AG04449 (cell line): Measurements from ENCODE around the gene ZBTB46.

Experiments used
- CTCF ChIA-PET: fragments of 350-600 bp; formaldehyde crosslinking; extraction: SDS; loops from one replicate; lab custom pipeline; 2021; ENCODE audit warnings: antibody characterized with exemption; lab: Yijun Ruan, JAX
- POLR2A ChIA-PET: fragments of 400-600, 350-600 bp; formaldehyde crosslinking; extraction: SDS; loops from one replicate; lab custom pipeline; 2020; ENCODE audit warnings: antibody characterized with exemption, inconsistent platforms; lab: Yijun Ruan, JAX
- DNase-seq: peaks from one replicate; pipeline ENCODE4 v3.0.0-alpha.2; 2010; ENCODE audit warnings: low read depth, low spot score
- H3K4me3 ChIP-seq: 2 replicates; pipeline ENCODE4 v1.5.1; 2011; ENCODE audit warnings: low read depth, mild to moderate bottlenecking, control low read depth, low read length
- CTCF ChIP-seq: IDR thresholded peaks from one replicate; pipeline ENCODE4 v1.5.1; 2011; ENCODE audit warnings: mild to moderate bottlenecking, moderate library complexity, low read length, control low read depth, inconsistent platforms; ENCODE audit not compliant: insufficient read depth; ENCODE audit errors: missing control alignments

ZBTB46 gene

GRCh38 chr20:63809856-63810255 is 21.2 kb downstream of the ZBTB46 start:
- no peak overlapping the region for H3K4me3 ChIP-seq
- TF ChIP-seq CTCF = no peak
- no peak for DNase-seq
- ChIA-PET CTCF (interaction anchor here (0.8 to 1.3 kb wide), 3 partner anchors 14 to 23 kb away, joined by 3 to 4 read pairs (median 4); no protein-coding TSS in a partner anchor), POLR2A (no interaction called here)

GRCh38 chr20:63808964-63809674 is 21.9 kb downstream of the ZBTB46 start:
- CTCF ChIA-PET = interaction anchor here (1.3 kb wide), 1 partner anchor 23 kb away, joined by 4 read pairs; no protein-coding TSS in a partner anchor
- no peak for TF ChIP-seq CTCF
- POLR2A ChIA-PET = no interaction called here
- DNase-seq = no peak
- H3K4me3 ChIP-seq = no peak overlapping the region

- TF ChIP-seq CTCF = no peak
- CTCF ChIA-PET = interaction anchor here (1.0 to 1.6 kb wide), 2 partner anchors 11 to 13 kb away, joined by 3 read pairs; no protein-coding TSS in a partner anchor
Observed at GRCh38 chr20:63808145-63808724, 22.8 kb downstream of the ZBTB46 start.

GRCh38 chr20:63807654-63808053 is 23.4 kb downstream of the ZBTB46 start:
- DNase-seq = no peak
- CTCF ChIA-PET = interaction anchor here (1.0 to 1.6 kb wide), 2 partner anchors 11 to 13 kb away, joined by 3 read pairs; no protein-coding TSS in a partner anchor
- POLR2A ChIA-PET = no interaction called here
- TF ChIP-seq CTCF = no peak
- H3K4me3 ChIP-seq = no peak overlapping the region

More at GRCh38 chr20:63808145-63808724, 22.8 kb downstream of the ZBTB46 start:
- H3K4me3 ChIP-seq = no peak overlapping the region
- POLR2A ChIA-PET = no interaction called here
- DNase-seq = no peak

DNA sequence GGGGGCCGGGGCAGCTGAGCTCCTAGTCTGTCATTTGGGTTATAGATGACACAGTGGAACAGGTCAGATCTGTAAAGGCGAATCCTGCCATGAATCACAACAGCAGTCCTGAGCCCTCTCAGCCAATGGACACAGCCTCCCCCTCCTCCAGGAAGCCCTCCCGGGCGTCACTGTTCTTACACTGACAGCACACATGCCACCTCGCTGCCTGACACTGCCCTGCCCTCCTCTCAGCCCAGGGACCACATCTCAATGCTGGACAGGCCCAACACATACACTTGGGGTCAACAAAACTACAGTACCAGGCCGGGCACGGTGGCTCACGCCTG is 26.8 kb downstream of the ZBTB46 start:
- CTCF ChIA-PET = interaction anchor here (1.0 to 1.6 kb wide), 2 partner anchors 8 to 13 kb away, joined by 3 read pairs; no protein-coding TSS in a partner anchor
- POLR2A ChIA-PET = no interaction called here

More for the DNA sequence above, 26.8 kb downstream of the ZBTB46 start:
- no peak for DNase-seq
- no peak for TF ChIP-seq CTCF
- H3K4me3 ChIP-seq = no peak overlapping the region
